Skeletal muscle tissue (tissue), 4 donors: ENCODE results near the gene DIAPH3. TPM values are rescaled to one million over a fixed set of nuclear protein-coding genes. Genes with fewer than 3 reads are reported as not detected.

Experiments used
- H3K27ac ChIP-seq: one replicate; pipeline ENCODE4 v1.7.0; 2013; ENCODE audit warnings: mild to moderate bottlenecking, low read depth, low read length, inconsistent platforms
- H3K27me3 ChIP-seq, 3 donors: one replicate each; pipeline ENCODE4 v1.7.0; 2013; ENCODE audit warnings: low read length in 3 of 3; ENCODE audit not compliant: control insufficient read depth in 3 of 3, insufficient read depth in 3 of 3
- H3K36me3 ChIP-seq, 3 donors: one replicate each; pipeline ENCODE4 v1.7.0; 2013; ENCODE audit warnings: low read length in 3 of 3; ENCODE audit not compliant: control insufficient read depth in 3 of 3, insufficient read depth in 3 of 3
- H3K4me1 ChIP-seq, 3 donors: one replicate each; pipeline ENCODE4 v1.7.0; 2013; ENCODE audit warnings: low read length in 3 of 3, mild to moderate bottlenecking in 3 of 3; ENCODE audit not compliant: control insufficient read depth in 3 of 3, insufficient read depth in 3 of 3
- H3K4me3 ChIP-seq, 3 donors: one replicate each; pipeline ENCODE4 v1.7.0; 2013; ENCODE audit warnings: low read length in 3 of 3
- H3K9ac ChIP-seq, 3 donors: one replicate each; pipeline ENCODE4 v1.7.0; 2013; ENCODE audit warnings: low read length in 3 of 3, mild to moderate bottlenecking in 3 of 3, moderate library complexity in 2 of 3, low read depth in 1 of 3
- H3K9me3 ChIP-seq, 3 donors: one replicate each; pipeline ENCODE4 v1.7.0; 2013; ENCODE audit warnings: low read length in 3 of 3; ENCODE audit not compliant: control insufficient read depth in 3 of 3
- total RNA-seq: library from RNA; depleted of rRNA; stranded (reverse); fragments of >200 nt; gene quantifications from one replicate; pipeline ENCODE4 v1.2.3, GENCODE V29; 2014
- donor health status: Osteomylitis.

Gene DIAPH3
- total RNA-seq, 1 donor from 2014 or later = 3.7 TPM

GRCh38 chr13:59867867-59868266 is 295.9 kb downstream of the DIAPH3 start:
- H3K9ac ChIP-seq = no peak overlapping the region

DNA sequence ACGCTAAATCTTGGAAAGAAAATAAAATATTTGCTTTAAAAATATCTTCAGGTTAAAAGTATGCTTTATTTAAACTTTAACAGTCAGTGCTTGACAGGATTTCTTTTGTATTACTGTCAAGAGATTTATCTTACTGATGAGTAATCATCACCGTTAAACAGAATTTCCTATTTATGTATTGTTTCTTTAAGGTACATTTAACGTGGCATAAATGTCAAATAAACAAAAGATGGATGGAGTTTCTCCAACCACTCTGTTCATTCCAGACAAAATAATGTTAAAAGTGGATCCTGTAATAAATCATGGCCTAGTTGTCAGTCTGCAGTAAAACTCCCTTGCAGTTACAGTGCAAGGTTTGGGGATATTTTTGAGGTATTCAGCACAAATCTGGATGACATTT is 298.3 kb downstream of the DIAPH3 start:
- Histone ChIP-seq H3K9me3 (no peaks in the 10 kb centered on the region), H3K9ac (no peak overlapping the region), H3K27me3 (no peaks in the 10 kb centered on the region), H3K4me1 (no peaks in the 10 kb centered on the region), H3K27ac (no peak overlapping the region), H3K4me3 (no peak overlapping the region), H3K36me3 (no peaks in the 10 kb centered on the region)

More at GRCh38 chr13:59867867-59868266, 295.9 kb downstream of the DIAPH3 start:
- no peaks in the 10 kb centered on the region for H3K9me3 ChIP-seq
- H3K27me3 ChIP-seq = no peaks in the 10 kb centered on the region
- no peak overlapping the region for H3K27ac ChIP-seq
- H3K4me3 ChIP-seq = no peak overlapping the region
- H3K4me1 ChIP-seq = no peaks in the 10 kb centered on the region
- H3K36me3 ChIP-seq = no peaks in the 10 kb centered on the region

DNA sequence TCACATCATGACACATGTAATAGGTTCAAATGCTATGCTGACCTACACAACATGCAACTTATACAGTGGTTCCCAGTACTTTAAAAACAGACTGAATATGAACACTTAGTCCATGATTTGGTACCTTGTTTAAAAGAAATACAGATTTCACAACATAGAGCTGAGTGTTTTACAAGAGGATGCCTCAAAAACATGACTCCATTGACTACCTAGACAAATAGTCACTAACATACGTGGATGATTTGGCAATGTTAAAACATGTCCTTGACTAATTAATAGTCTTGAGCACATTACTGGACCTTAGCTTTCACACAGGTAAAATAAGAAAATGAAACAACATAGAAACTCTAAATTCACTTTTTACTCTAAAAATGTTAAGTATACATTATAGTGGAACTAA is 300.1 kb downstream of the DIAPH3 start:
- Histone ChIP-seq H3K9me3 (no peaks in the 10 kb centered on the region), H3K36me3 (no peaks in the 10 kb centered on the region), H3K27me3 (no peaks in the 10 kb centered on the region), H3K9ac (no peak overlapping the region), H3K4me1 (no peaks in the 10 kb centered on the region), H3K27ac (no peak overlapping the region), H3K4me3 (no peak overlapping the region)

DNA sequence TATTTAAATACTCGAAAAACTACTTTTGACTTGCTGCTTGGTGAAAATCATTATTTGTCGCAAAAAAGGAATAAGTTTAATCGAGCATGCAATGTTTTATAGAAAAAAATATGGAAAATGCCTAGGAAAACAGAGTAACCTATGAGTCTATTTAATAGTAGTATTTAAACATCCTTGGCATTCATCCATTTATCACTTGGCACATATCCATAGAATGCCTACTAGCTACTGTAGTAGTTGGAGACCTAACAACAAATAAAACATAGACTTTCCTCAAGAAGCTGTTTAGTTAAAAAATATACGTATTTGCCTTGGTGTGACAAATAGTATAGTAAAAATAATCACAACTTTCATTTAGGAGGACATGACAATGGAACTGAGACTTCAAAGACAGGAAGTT is 302.1 kb downstream of the DIAPH3 start:
- Histone ChIP-seq H3K4me3 (no peak overlapping the region), H3K27ac (no peak overlapping the region), H3K27me3 (no peaks in the 10 kb centered on the region), H3K36me3 (no peaks in the 10 kb centered on the region), H3K9ac (no peak overlapping the region), H3K4me1 (no peaks in the 10 kb centered on the region), H3K9me3 (no peaks in the 10 kb centered on the region)

- H3K4me1 ChIP-seq = no peaks in the 10 kb centered on the region
- H3K27me3 ChIP-seq = no peaks in the 10 kb centered on the region
- H3K27ac ChIP-seq = no peak overlapping the region
- H3K36me3 ChIP-seq = no peaks in the 10 kb centered on the region
- no peak overlapping the region for H3K4me3 ChIP-seq
- H3K9me3 ChIP-seq = no peaks in the 10 kb centered on the region
- no peak overlapping the region for H3K9ac ChIP-seq
These were observed 307.4 kb downstream of the DIAPH3 start for GRCh38 chr13:59856281-59856810.

GRCh38 chr13:59846845-59847620 is 316.7 kb downstream of the DIAPH3 start:
- H3K9ac ChIP-seq = no peak overlapping the region

GRCh38 chr13:59843040-59843439 is 320.7 kb downstream of the DIAPH3 start:
- no peak overlapping the region for H3K27ac ChIP-seq
- no peaks in the 10 kb centered on the region for H3K9me3 ChIP-seq

More at GRCh38 chr13:59846845-59847620, 316.7 kb downstream of the DIAPH3 start:
- no peaks in the 10 kb centered on the region for H3K9me3 ChIP-seq
- H3K27ac ChIP-seq = no peak overlapping the region
- no peaks in the 10 kb centered on the region for H3K36me3 ChIP-seq
- H3K27me3 ChIP-seq = no peaks in the 10 kb centered on the region
- no peak overlapping the region for H3K4me3 ChIP-seq
- H3K4me1 ChIP-seq = no peaks in the 10 kb centered on the region

DNA sequence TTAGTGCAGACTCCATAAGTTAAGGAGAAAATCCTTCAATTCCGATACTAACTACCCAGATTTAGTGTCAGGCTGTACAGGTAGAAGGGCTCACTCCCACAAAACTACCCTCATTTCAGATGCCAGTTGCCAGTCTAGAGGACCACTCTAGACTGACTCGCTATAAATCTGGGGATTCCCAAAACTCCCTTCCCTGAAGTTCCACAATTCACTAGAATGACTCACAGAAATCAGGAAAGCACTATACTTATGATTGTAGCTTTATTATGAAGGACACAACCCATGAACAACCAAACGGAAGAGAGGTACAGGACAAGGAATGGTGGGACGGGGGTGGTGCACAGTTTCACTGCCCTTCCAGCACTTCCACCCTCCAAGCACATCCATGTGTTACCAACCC is 321.2 kb downstream of the DIAPH3 start:
- no peak overlapping the region for H3K27ac ChIP-seq
- no peaks in the 10 kb centered on the region for H3K9me3 ChIP-seq
- no peak overlapping the region for H3K9ac ChIP-seq
- H3K27me3 ChIP-seq = no peaks in the 10 kb centered on the region
- H3K4me1 ChIP-seq = no peaks in the 10 kb centered on the region
- no peaks in the 10 kb centered on the region for H3K36me3 ChIP-seq
- H3K4me3 ChIP-seq = no peak overlapping the region

More at GRCh38 chr13:59843040-59843439, 320.7 kb downstream of the DIAPH3 start:
- Histone ChIP-seq H3K9ac (no peak overlapping the region), H3K4me1 (no peaks in the 10 kb centered on the region), H3K27me3 (no peaks in the 10 kb centered on the region), H3K4me3 (no peak overlapping the region), H3K36me3 (no peaks in the 10 kb centered on the region)

DNA sequence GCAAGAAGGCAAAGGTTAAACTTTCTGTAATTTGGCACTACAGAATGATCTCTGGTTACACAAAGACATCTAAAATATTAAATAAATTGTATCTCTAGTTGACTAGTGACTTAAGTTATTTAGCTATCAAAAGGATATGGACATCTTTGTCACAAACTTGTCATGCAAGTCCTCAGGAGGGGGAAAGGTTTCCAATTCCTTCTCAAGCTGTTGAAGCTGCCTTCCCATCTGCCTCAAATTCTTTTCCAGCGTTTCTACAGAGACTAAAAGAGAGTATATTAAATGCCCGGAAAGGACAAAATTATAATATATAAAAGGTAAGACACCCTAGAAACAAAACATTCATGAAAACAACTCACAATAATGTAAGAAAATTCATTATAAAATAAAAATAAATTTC is 324.5 kb downstream of the DIAPH3 start:
- no peaks in the 10 kb centered on the region for H3K4me1 ChIP-seq
- H3K9me3 ChIP-seq = no peaks in the 10 kb centered on the region
- H3K9ac ChIP-seq = no peak overlapping the region
- H3K27me3 ChIP-seq = no peaks in the 10 kb centered on the region
- no peak overlapping the region for H3K27ac ChIP-seq
- no peaks in the 10 kb centered on the region for H3K36me3 ChIP-seq
- no peak overlapping the region for H3K4me3 ChIP-seq

GRCh38 chr13:59837101-59837500 is 326.6 kb downstream of the DIAPH3 start:
- H3K4me3 ChIP-seq = no peak overlapping the region
- H3K9ac ChIP-seq = no peak overlapping the region
- H3K9me3 ChIP-seq = no peaks in the 10 kb centered on the region
- no peak overlapping the region for H3K27ac ChIP-seq
- no peaks in the 10 kb centered on the region for H3K27me3 ChIP-seq
- H3K4me1 ChIP-seq = no peaks in the 10 kb centered on the region
- no peaks in the 10 kb centered on the region for H3K36me3 ChIP-seq
